ENCODE results near the gene VASN.
A peak's percentile ranks its signal among the peaks of the same experiment; 100 is the strongest.

Gene VASN

DNA sequence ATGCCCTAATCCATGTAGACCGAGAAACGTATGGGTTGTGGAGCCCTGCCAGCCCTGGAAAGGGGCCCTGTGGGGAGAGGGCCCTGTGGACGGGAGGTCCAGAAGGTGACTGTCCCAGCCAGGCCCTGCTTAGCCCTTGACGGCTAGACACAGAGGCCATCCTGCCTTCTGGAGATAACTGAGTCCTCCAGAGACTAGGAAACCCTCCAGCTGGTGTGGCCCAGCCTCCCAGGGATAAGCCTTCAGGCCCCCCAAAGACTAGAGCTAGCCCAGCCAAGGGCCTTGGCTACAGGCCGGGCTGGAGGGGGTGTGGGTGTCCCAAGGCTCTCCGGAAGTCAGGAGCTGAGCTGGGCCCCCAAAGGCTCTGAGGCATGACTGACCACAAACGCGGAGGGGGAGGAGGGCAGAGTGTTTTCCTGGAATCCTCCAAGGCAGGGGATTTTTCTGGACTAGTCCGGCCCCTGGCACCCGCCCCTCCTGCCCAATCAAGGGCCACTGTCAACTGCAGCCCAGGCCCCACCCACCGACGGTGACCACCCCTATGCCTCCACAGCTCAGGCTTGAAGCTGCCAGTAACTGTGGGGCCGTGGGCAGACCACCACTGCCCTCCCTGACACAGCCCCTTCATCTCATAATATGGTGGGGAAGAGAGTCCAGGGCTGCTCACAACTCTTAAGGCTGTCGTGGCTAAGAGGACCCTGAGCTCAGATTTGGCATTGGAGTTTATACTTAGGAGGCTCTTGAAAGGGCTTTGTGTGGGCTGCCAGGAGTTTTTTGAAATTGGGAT is 885 bp upstream of the VASN start:
- CTCF ChIA-PET: interaction anchor here (1.2 to 2.8 kb wide), 2 partner anchors 11 to 32 kb away, joined by 3 to 13 read pairs; no protein-coding TSS in a partner anchor
- no peak for DNase-seq (ENCODE audit: low spot score)
- POLR2A ChIA-PET (ENCODE audit: low non-redundant PET): no interaction called here
- H3K27ac ChIP-seq: peak overlapping the region; percentile 99
- TF ChIP-seq, protein P1, sequence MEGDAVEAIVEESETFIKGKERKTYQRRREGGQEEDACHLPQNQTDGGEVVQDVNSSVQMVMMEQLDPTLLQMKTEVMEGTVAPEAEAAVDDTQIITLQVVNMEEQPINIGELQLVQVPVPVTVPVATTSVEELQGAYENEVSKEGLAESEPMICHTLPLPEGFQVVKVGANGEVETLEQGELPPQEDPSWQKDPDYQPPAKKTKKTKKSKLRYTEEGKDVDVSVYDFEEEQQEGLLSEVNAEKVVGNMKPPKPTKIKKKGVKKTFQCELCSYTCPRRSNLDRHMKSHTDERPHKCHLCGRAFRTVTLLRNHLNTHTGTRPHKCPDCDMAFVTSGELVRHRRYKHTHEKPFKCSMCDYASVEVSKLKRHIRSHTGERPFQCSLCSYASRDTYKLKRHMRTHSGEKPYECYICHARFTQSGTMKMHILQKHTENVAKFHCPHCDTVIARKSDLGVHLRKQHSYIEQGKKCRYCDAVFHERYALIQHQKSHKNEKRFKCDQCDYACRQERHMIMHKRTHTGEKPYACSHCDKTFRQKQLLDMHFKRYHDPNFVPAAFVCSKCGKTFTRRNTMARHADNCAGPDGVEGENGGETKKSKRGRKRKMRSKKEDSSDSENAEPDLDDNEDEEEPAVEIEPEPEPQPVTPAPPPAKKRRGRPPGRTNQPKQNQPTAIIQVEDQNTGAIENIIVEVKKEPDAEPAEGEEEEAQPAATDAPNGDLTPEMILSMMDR (conservative IDR thresholded peaks at IDR 0.05; ENCODE audit: low read depth): no peak

DNA sequence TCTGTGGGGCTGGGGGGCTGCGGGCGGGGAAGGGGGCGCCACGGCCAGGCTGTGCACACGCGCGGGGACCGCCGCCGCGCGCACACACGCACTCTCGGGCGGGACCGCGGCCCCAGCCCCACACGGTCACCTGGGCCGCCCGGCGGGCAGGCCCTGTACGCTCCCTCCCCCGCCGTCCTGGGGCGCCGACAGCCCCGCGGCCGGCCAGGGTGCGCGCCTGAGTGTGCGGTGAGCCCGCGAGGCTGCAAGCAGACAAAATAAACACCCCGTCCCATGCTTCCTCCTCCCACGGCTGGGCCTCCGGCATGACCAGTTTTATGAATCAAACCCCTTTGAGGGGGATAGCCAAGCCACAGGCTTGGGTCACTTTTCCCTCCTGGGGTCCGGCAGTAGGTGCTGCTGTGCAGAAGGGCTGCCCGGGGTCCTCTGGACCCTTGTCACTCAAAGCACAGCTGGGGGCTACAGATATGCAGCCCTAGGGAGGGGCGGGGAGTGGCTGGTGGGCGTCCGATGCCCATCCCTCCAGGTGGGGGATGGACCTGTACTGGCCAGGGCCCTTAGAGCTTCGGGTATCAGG is 441 bp downstream of the VASN start:
- peak overlapping the region; percentile 99 for H3K27ac ChIP-seq
- TF ChIP-seq, protein P1 (conservative IDR thresholded peaks at IDR 0.05; ENCODE audit: low read depth): no peak
- DNase-seq (ENCODE audit: low spot score): no peak
- POLR2A ChIA-PET (ENCODE audit: low non-redundant PET): no interaction called here
- CTCF ChIA-PET: interaction anchor here (0.5 to 4.8 kb wide), 2 partner anchors 30 to 54 kb away, joined by 3 to 31 read pairs; no protein-coding TSS in a partner anchor

DNA sequence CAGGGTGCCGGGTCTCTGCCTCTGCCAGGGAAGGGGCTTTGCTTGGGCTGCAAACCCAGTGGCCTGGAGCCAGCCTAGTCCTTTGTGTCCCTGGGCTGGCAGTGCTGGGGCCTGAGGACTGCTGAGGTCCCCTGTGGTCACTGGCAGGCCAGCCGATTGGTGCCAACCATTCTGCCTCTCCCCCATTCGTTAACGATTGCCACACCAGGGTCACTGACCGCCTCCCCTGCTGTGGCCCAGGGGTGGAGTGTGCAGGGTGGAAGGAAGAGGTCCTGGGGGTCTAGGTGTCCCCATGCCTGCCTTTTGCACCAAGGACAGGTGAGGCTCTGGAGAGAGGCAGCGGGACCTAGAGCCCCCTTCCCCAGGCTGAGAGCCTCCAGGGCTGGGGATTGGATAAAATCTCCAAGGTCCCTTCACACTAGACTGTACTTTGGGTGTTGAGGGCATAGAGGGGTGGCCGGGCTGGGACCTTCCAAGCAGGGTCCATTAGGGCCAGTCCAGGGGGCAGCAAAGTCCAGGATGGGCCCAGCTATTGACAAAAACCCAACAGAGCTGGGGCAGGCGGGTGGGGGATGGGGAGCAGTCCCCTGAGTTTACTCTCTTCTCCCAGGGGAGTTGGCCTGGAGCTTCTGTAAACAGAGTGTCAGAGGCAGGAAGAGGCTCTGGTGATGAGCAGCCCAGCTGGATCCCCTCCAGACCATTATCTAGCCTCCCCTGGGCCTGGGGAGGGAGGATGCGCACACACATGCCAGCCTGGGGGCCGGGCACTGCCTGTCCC is 1.1 kb downstream of the VASN start:
- POLR2A ChIA-PET (ENCODE audit: low non-redundant PET): no interaction called here
- peak; percentile 48 for DNase-seq (ENCODE audit: low spot score)
- TF ChIP-seq, protein P1 (conservative IDR thresholded peaks at IDR 0.05; ENCODE audit: low read depth): no peak
- peak overlapping the region; percentile 99 for H3K27ac ChIP-seq
- CTCF ChIA-PET: interaction anchor here (0.5 to 4.8 kb wide), 2 partner anchors 30 to 53 kb away, joined by 3 to 31 read pairs; no protein-coding TSS in a partner anchor

DNA sequence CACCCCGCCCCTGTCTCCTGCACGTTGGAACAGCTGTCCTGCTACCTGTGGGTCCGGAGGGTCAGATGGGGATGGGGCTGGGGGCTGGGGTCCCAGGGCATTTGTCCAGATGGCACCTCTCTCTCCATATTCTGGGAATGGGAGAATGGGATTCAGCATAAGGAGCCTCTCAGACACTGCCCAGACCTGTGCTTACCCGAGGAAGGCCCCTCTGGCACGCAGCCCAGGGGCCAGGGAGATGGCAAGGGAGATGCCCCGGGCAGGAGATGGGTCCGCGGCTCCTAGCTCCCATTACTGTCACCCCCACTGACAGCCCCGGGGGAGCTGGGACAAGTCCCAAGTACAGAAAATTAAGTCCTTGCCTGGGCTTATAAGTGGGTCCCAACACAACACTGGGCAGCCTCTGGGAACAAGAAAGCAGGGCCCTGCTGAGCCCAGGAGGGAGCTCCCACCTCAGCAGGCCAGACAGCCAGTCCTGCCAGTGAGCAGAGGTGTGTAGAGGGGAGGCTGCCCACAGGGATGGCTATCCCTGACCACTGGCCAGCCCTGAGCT is 1.8 kb downstream of the VASN start:
- CTCF ChIA-PET: interaction anchor here (0.5 to 4.8 kb wide), 3 partner anchors 14 to 62 kb away, joined by 3 to 31 read pairs (median 4); no protein-coding TSS in a partner anchor
- POLR2A ChIA-PET (ENCODE audit: low non-redundant PET): no interaction called here

DNA sequence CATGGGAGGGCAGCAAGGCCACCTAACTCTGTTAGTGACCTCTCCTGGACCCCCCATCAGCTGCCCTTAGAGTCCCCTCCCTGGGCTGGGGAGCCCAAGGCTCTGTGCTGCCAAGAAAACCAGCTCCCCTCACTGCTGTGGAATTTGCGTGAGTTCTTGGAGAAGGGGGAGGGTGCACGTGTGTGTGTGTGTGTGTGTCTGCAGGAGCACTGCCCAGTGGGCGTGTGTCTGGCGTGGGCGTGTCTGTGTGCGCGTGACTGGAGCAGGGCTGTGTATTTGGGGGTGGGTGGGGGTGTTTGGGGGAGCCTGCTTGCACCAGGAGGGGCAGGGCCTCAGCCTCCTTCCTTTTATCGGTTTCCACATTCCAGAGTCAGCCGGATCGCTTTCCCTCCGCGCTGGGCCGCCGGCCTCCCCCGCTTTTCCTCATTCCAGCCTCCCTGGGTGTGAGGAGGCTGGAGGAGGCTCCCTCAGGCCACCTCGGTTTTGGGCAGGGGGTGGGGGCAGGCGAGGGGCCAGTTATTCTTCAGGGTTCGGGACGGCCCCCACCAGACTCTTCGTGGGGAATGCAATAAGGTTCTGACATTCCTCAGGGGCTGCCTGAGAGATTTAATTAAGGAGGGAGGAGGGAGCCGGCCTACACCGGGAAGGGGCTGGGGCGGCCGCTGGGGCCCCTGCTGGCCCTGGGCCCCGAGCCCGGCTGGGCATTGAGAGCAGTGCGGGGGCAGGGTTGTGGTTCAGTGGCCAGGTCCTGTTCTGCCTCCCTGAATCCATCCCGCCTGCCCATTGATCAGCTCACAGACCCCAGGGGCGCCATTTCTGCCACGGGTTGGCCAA is 2.5 kb downstream of the VASN start:
- H3K27ac ChIP-seq: peak overlapping the region; percentile 99
- ChIA-PET CTCF (interaction anchor here (0.5 to 4.8 kb wide), 4 partner anchors 15 to 62 kb away, joined by 3 to 31 read pairs (median 4); no protein-coding TSS in a partner anchor), POLR2A (ENCODE audit: low non-redundant PET) (no interaction called here)
- TF ChIP-seq, protein P1 (conservative IDR thresholded peaks at IDR 0.05; ENCODE audit: low read depth): no peak
- peak; percentile 70 for DNase-seq (ENCODE audit: low spot score)

More for the DNA sequence above, 1.8 kb downstream of the VASN start:
- H3K27ac ChIP-seq: peak overlapping the region; percentile 99
- TF ChIP-seq, protein P1 (conservative IDR thresholded peaks at IDR 0.05; ENCODE audit: low read depth): no peak
- peak; percentile 57 for DNase-seq (ENCODE audit: low spot score)

Data from RWPE1 (cell line).